B cell (primary cell): Measurements from ENCODE around the gene TMEM120A. TPM values are rescaled to one million over a fixed set of nuclear protein-coding genes. Genes with fewer than 3 reads are reported as not detected.

ENCODE experiments used
- ATAC-seq: fragments of 200-7000 bp; cut with Tn5 transposase; one replicate; pipeline ENCODE4 v1.10.0; 2021; ENCODE audit warnings: low read depth, mild to moderate bottlenecking, moderate number of reproducible peaks, moderate library complexity
- CTCF ChIA-PET: fragments of 350-600 bp; sonication (Branson Sonifier 250); formaldehyde crosslinking; loops from one replicate; lab custom pipeline; 2021; ENCODE audit warnings: antibody characterized with exemption, inconsistent platforms; lab: Charles Lee
- POLR2A ChIA-PET: fragments of 350-600 bp; sonication (Branson Sonifier 250); formaldehyde crosslinking; loops from one replicate; lab custom pipeline; 2021; ENCODE audit warnings: antibody characterized with exemption; lab: Charles Lee
- DNase-seq: peaks from one replicate; pipeline ENCODE4 v3.0.0; 2013
- H2AFZ ChIP-seq: 2 replicates; pipeline ENCODE4 v1.6.1; 2012; ENCODE audit warnings: mild to moderate bottlenecking, low read depth, low read length; ENCODE audit not compliant: insufficient read depth, poor library complexity, severe bottlenecking
- H3K27ac ChIP-seq, 2 donors: 1 replicate in 1 of 2; 2 replicates in 1 of 2; pipeline ENCODE4 v1.5.1; 2012 to 2013; ENCODE audit warnings: low read length in 2 of 2, mild to moderate bottlenecking in 2 of 2, moderate library complexity in 1 of 2
- H3K27me3 ChIP-seq, 4 experiments: fragments of 200-600 bp in 1 of 4; sonication (generic) in 1 of 4; replicated peaks in 1 of 4; 1 replicate in 2 of 4; 2 replicates in 2 of 4; pipeline versions ENCODE4 v1.6.1 to v1.7.0; 2013 to 2016; ENCODE audit warnings: low read length in 3 of 4, mild to moderate bottlenecking in 2 of 4, mixed read lengths in 1 of 4, moderate library complexity in 1 of 4; ENCODE audit not compliant: insufficient read depth in 4 of 4, control insufficient read depth in 3 of 4; ENCODE audit errors: control extremely low read depth in 1 of 4
- H3K36me3 ChIP-seq, 2 experiments: replicated peaks in 1 of 2; 1 replicate in 1 of 2; 2 replicates in 1 of 2; pipeline versions ENCODE4 v1.6.1 to v1.7.1; 2013; ENCODE audit warnings: low read length in 1 of 2; ENCODE audit not compliant: insufficient read depth in 2 of 2, control insufficient read depth in 1 of 2; ENCODE audit errors: control extremely low read depth in 1 of 2, extremely low read depth in 1 of 2
- H3K4me1 ChIP-seq, 2 donors: fragments of 200-600 bp in 1 of 2; sonication (generic) in 1 of 2; 1 replicate in 1 of 2; 2 replicates in 1 of 2; pipeline versions ENCODE4 v1.5.1 to v1.6.1; 2013 to 2017; ENCODE audit warnings: low read length in 2 of 2; ENCODE audit not compliant: control insufficient read depth in 2 of 2, insufficient read depth in 2 of 2
- H3K4me2 ChIP-seq: replicated peaks from 2 replicates; pipeline ENCODE3; 2012; ENCODE audit warnings: mild to moderate bottlenecking, low read depth, low read length; ENCODE audit not compliant: poor library complexity, severe bottlenecking
- H3K4me3 ChIP-seq, 5 experiments: fragments of 200-600 bp in 1 of 5; sonication (generic) in 1 of 5; 1 replicate in 3 of 5; 2 replicates in 2 of 5; pipeline versions ENCODE4 v1.5.1 to v1.7.0; 2011 to 2016; ENCODE audit warnings: low read length in 4 of 5, mild to moderate bottlenecking in 4 of 5, low read depth in 2 of 5, control low read depth in 1 of 5, moderate library complexity in 1 of 5; ENCODE audit not compliant: insufficient read depth in 1 of 5; ENCODE audit errors: control extremely low read depth in 1 of 5, extremely low read depth in 1 of 5
- H3K79me2 ChIP-seq: fragments of 200-600 bp; sonication (generic); one replicate; pipeline ENCODE4 v1.6.0; 2016; ENCODE audit warnings: low read length; ENCODE audit not compliant: control insufficient read depth, insufficient read depth
- H3K9ac ChIP-seq: fragments of 200-600 bp; sonication (generic); 2 replicates; pipeline ENCODE4 v1.6.1; 2017; ENCODE audit warnings: mild to moderate bottlenecking, low read length, moderate library complexity
- H3K9me3 ChIP-seq, 3 donors: one replicate each; pipeline versions ENCODE4 v1.6.1 to v1.7.1; 2013; ENCODE audit warnings: low read length in 2 of 3; ENCODE audit not compliant: control insufficient read depth in 2 of 3, insufficient read depth in 1 of 3; ENCODE audit errors: control extremely low read depth in 1 of 3
- H4K20me1 ChIP-seq: 2 replicates; pipeline ENCODE4 v1.6.0; 2012; ENCODE audit warnings: mild to moderate bottlenecking, low read length; ENCODE audit not compliant: insufficient read depth, control insufficient read depth, poor library complexity, severe bottlenecking
- H3K27ac Mint-ChIP-seq: one replicate; pipeline ENCODE4 v1.8.0; 2021; ENCODE audit warnings: mixed read lengths
- H3K27me3 Mint-ChIP-seq: one replicate; pipeline ENCODE4 v1.8.0; 2021; ENCODE audit warnings: mixed read lengths
- H3K4me1 Mint-ChIP-seq: one replicate; pipeline ENCODE4 v1.8.0; 2021; ENCODE audit warnings: mixed read lengths
- H3K4me3 Mint-ChIP-seq: one replicate; pipeline ENCODE4 v1.8.0; 2021; ENCODE audit warnings: mixed read lengths
- H3K9me3 Mint-ChIP-seq: one replicate; pipeline ENCODE4 v1.8.0; 2022; ENCODE audit warnings: mixed read lengths; ENCODE audit not compliant: insufficient read depth
- EZH2 ChIP-seq: IDR thresholded peaks from 2 replicates; pipeline ENCODE4 v1.6.1; 2012; ENCODE audit warnings: borderline replicate concordance, low read depth, mild to moderate bottlenecking, moderate library complexity, low read length; ENCODE audit not compliant: insufficient read depth, poor library complexity, severe bottlenecking
- WGBS: methylation state at CpG from one replicate; pipeline ENCODE4 v1.1.5; 2013; ENCODE audit warnings: missing lambda C conversion rate; ENCODE audit not compliant: insufficient coverage; 5-methylcytosine and 5-hydroxymethylcytosine counted together
- intact Hi-C: fragments of 100-400 bp; cut with micrococcal nuclease; formaldehyde crosslinking; loops from one replicate; pipeline ENCODE4 v1.10.0; 2022
- polyA plus RNA-seq: library from polyadenylated mRNA; depleted of rRNA; stranded (reverse); fragments of >200 nt; gene quantifications from 2 replicates; pipeline ENCODE4 v1.2.3, GENCODE V29; 2012
- total RNA-seq, 2 donors: library from RNA; stranded (reverse); fragments of 120-200 nt in 1 of 2; gene quantifications; 1 replicate in 1 of 2; 2 replicates in 1 of 2; pipeline versions ENCODE4 v1.2.3 to v1.2.4, GENCODE V29; 2013 to 2022
- TF ChIP-seq, protein P1 (sequence below): fragments of 200-600 bp; IDR thresholded peaks from one replicate; pipeline ENCODE4 v1.8.0; 2022; ENCODE audit warnings: antibody characterized with exemption, mild to moderate bottlenecking

The TMEM120A gene
- total and polyA plus RNA-seq, 2 donors (not counting 1 experiment from before 2014, with no cell fraction given): 39.0 to 49.3 TPM

DNA sequence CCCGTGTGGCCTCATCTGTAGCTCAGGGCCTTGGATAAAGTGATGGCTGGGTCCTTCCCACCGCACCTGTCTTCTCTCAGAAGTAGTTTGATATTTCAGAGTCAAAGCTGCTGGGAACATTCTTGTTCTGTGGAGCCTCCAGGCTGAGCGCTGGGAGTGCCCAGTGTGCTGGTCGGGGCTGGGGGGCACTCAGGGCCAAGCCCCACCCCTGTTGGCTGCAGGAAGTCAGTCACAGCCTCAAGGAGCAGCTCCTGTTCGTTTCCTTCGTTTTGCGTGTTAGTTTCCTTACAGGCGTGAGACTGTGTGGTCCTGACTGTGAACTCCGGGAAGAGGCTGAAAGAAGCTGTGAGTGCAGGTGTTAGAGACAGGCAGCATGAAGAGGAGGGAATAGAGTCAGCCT, 46.2 kb downstream of the TMEM120A start:
- no peak overlapping the region for H3K4me3 ChIP-seq
- DNase-seq (no peak), ATAC-seq (no peak)
- TF ChIP-seq EZH2: no peak
- TF ChIP-seq, protein P1, sequence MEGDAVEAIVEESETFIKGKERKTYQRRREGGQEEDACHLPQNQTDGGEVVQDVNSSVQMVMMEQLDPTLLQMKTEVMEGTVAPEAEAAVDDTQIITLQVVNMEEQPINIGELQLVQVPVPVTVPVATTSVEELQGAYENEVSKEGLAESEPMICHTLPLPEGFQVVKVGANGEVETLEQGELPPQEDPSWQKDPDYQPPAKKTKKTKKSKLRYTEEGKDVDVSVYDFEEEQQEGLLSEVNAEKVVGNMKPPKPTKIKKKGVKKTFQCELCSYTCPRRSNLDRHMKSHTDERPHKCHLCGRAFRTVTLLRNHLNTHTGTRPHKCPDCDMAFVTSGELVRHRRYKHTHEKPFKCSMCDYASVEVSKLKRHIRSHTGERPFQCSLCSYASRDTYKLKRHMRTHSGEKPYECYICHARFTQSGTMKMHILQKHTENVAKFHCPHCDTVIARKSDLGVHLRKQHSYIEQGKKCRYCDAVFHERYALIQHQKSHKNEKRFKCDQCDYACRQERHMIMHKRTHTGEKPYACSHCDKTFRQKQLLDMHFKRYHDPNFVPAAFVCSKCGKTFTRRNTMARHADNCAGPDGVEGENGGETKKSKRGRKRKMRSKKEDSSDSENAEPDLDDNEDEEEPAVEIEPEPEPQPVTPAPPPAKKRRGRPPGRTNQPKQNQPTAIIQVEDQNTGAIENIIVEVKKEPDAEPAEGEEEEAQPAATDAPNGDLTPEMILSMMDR: no peak
- H3K36me3 ChIP-seq: no peaks in the 10 kb centered on the region
- H3K27ac ChIP-seq: no peak overlapping the region
- intact Hi-C loops: no loop called here
- no peaks in the 10 kb centered on the region for H3K4me1 ChIP-seq
- H3K4me1 Mint-ChIP-seq: peaks cover 3% of the 10 kb centered on the region
- no peak overlapping the region for H2AFZ ChIP-seq
- no peak overlapping the region for H3K9ac ChIP-seq
- no peak overlapping the region for H3K4me3 Mint-ChIP-seq
- no peaks in the 10 kb centered on the region for H3K27me3 Mint-ChIP-seq
- no peak overlapping the region for H3K4me2 ChIP-seq
- POLR2A ChIA-PET: no interaction called here
- WGBS: 93% methylated on average over 9 of the region's 9 CpGs
- no peak overlapping the region for H3K27ac Mint-ChIP-seq
- peaks cover 40% of the 10 kb centered on the region for H3K79me2 ChIP-seq
- H3K9me3 ChIP-seq: no peaks in the 10 kb centered on the region
- no peaks in the 10 kb centered on the region for H3K27me3 ChIP-seq
- H4K20me1 ChIP-seq: peaks cover 33% of the 10 kb centered on the region
- CTCF ChIA-PET: no interaction called here
- H3K9me3 Mint-ChIP-seq: no peaks in the 10 kb centered on the region

DNA sequence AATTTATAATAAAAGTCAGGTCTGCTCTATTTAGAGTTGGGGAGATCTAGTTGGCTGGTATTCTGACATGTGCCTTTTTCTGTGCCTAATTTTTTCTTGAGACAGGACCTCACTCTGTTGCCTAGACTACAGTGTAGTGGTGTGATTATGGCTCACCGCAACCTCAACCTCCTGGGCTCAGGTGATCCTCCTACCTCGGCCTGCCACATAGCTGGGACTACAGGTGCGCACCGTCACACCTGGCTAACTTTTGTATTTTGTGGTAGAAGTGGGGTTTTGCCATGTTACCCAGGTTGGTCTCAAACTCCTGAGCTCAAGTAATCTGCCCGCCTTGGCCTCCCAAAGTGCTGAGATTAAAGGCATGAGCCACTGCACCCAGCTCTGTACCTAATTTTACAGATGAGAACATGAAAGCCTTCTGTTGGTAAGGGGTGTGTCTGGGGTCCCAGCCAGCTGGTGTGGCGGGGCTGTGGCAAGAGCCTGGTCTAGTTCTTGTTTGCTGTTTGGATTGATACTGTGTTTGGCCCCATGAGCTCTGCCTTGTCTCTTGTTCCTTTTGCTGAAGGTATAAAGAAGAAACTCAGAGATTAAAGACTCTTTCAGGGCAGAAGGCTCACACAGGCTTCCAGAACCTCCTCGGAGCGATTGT, 48.1 kb downstream of the TMEM120A start:
- ATAC-seq: no peak
- no peak overlapping the region for H3K9ac ChIP-seq
- TF ChIP-seq, protein P1: no peak
- no peak for TF ChIP-seq EZH2

More for the DNA sequence above, 48.1 kb downstream of the TMEM120A start:
- intact Hi-C loops: no loop called here
- Histone ChIP-seq H4K20me1 (peaks cover 30% of the 10 kb centered on the region), H3K27ac (no peak overlapping the region), H3K4me3 (no peak overlapping the region), H3K36me3 (no peaks in the 10 kb centered on the region), H2AFZ (no peak overlapping the region), H3K79me2 (peaks cover 45% of the 10 kb centered on the region), H3K9me3 (no peaks in the 10 kb centered on the region), H3K4me1 (no peaks in the 10 kb centered on the region), H3K4me2 (no peak overlapping the region), H3K27me3 (no peaks in the 10 kb centered on the region)
- CTCF ChIA-PET: no interaction called here
- no peak for DNase-seq
- Mint-ChIP-seq H3K27me3 (no peaks in the 10 kb centered on the region), H3K4me3 (no peak overlapping the region), H3K9me3 (no peaks in the 10 kb centered on the region), H3K4me1 (peaks cover 3% of the 10 kb centered on the region), H3K27ac (no peak overlapping the region)
- POLR2A ChIA-PET: no interaction called here
- 93% methylated on average over 3 of the region's 8 CpGs for WGBS
